OCI-LY7 (cell line): ENCODE data around the gene GADD45A.

Source experiments
- EZH2phosphoT487 ChIP-seq: fragments of 200-600 bp; sonication (generic); IDR thresholded peaks from 2 replicates; pipeline ENCODE4 v1.6.1; 2018; ENCODE audit warnings: low read depth, borderline replicate concordance, mild to moderate bottlenecking, mixed run types, antibody characterized with exemption, low read length, moderate library complexity, mixed read lengths
- TF ChIP-seq, protein P1 (sequence below): fragments of 200-600 bp; sonication (generic); conservative IDR thresholded peaks from 2 replicates; pipeline ENCODE4 v1.5.1; 2014; ENCODE audit warnings: mild to moderate bottlenecking, antibody characterized with exemption, low read length, moderate library complexity, mixed read lengths

DNA sequence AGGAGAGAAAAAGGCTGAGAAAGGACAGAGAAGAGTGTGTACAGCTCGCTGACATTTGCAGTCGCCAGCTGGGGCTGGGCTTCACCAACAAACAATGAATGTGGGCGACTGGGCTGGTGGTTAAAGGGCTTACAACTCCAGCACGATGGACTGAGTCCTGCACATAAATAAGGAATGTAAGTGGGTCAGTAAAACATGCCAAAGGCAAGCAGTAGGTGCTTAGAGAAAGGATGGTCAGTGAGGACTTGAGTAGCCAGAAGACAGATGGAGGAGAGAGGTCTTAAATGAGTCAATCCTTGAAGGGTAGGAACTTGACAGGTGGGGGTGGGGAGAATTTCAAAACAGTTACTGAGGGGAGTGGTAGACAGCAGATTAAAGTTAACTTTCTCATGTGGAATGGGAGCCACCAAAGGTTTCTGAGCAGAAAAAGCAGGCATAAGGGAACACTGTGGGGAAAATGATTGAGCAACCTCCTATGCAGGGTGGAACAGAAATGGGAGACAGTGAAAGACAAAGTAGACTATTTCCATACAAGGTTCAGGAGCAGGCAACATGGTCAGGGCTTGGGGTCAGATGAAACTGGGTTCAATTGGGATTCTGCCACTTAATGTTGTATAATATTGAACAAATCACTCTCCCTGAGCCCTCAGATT, 37.4 kb downstream of the GADD45A start:
- TF ChIP-seq, protein P1, sequence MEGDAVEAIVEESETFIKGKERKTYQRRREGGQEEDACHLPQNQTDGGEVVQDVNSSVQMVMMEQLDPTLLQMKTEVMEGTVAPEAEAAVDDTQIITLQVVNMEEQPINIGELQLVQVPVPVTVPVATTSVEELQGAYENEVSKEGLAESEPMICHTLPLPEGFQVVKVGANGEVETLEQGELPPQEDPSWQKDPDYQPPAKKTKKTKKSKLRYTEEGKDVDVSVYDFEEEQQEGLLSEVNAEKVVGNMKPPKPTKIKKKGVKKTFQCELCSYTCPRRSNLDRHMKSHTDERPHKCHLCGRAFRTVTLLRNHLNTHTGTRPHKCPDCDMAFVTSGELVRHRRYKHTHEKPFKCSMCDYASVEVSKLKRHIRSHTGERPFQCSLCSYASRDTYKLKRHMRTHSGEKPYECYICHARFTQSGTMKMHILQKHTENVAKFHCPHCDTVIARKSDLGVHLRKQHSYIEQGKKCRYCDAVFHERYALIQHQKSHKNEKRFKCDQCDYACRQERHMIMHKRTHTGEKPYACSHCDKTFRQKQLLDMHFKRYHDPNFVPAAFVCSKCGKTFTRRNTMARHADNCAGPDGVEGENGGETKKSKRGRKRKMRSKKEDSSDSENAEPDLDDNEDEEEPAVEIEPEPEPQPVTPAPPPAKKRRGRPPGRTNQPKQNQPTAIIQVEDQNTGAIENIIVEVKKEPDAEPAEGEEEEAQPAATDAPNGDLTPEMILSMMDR = no peak
- TF ChIP-seq EZH2phosphoT487 = no peak
